ENCODE data around the gene TUBA8. TPM values are rescaled to one million over a fixed set of nuclear protein-coding genes. Genes with fewer than 3 reads are reported as not detected.
"Not testable (repeated sequence)": the region's sequence is repeated elsewhere in the genome, so short reads cannot be mapped to it uniquely, and the experiment has no call there.

Gene TUBA8
- total and polyA plus RNA-seq, 2 experiments from 2014 or later: 0.32 TPM; not detected in 1

DNA sequence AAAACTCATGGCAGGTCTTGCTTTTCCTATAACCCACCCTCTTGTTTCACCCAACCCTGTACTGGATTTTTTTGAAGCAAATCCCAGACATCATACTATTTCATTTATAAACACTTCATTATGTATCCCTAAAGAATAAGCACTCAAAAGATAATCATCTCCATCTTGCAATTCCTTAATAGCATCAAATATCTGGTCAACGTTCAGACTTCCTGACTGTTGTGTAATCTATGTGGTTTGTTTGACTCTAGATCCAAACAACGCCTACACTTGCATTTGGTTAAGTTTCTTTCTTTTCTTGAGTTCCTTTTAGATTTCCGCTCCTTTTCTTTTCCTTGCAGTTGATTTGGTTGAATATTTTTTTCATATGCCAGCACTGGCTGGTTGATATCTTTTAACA is 61.6 kb downstream of the TUBA8 start:
- H3K4me2 ChIP-seq (ENCODE audit: unreplicated experiment); H3F3A ChIP-seq (ENCODE audit: insufficient read depth); H3K4me1 ChIP-seq (ENCODE audit: insufficient read depth); H3K9me3 ChIP-seq (ENCODE audit: low read depth); H3K9ac ChIP-seq; in situ Hi-C loops (cut with MboI); H3K79me2 ChIP-seq (ENCODE audit: insufficient read depth); H2AFZ ChIP-seq; H3K9me2 ChIP-seq (ENCODE audit: insufficient read depth); H3K4me3 ChIP-seq; H4K20me1 ChIP-seq (ENCODE audit: insufficient read depth); H3K36me3 ChIP-seq (ENCODE audit: low read depth); H3K27me3 ChIP-seq (replicated peaks; ENCODE audit: insufficient read depth): not testable (repeated sequence)
- peak; percentile 42 for DNase-seq
- peak overlapping the region; percentile 18 for H3K27ac ChIP-seq
- WGBS, 2 experiments (ENCODE audit: low coverage in 1 of 2, low lambda C conversion rate in 2 of 2, missing lambda C conversion rate in 2 of 2): 21 to 29% methylated on average over 3 of the region's 3 CpGs

DNA sequence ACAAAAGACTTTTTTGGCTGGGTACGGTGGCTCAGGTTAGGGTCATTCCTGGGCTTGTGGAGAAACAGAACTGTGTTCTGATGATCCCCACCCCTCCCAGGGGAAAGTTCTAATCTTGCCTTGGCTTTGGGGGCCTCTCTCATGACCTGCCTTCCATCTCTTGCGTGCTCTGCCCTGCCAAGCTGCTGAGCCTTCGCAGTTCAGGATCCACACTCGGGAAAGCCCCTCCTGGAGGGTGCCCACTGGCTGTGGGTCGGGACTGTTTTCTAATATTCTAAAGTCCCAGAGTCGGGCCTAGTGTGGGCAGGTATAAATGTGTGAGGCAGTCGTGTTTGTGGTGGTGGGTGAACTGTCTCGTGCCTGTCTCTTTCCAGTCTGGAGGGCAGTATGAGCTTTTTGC is 62.2 kb downstream of the TUBA8 start:
- H3K27ac ChIP-seq; H3K79me2 ChIP-seq (ENCODE audit: insufficient read depth); H3K9me3 ChIP-seq (ENCODE audit: low read depth); H3K9ac ChIP-seq; H2AFZ ChIP-seq; H4K20me1 ChIP-seq (ENCODE audit: insufficient read depth); H3K4me3 ChIP-seq; H3K36me3 ChIP-seq (ENCODE audit: low read depth); in situ Hi-C loops (cut with MboI); H3K4me1 ChIP-seq (ENCODE audit: insufficient read depth); H3K9me2 ChIP-seq (ENCODE audit: insufficient read depth); H3K4me2 ChIP-seq (ENCODE audit: unreplicated experiment); DNase-seq; H3K27me3 ChIP-seq (replicated peaks; ENCODE audit: insufficient read depth); H3F3A ChIP-seq (ENCODE audit: insufficient read depth): not testable (repeated sequence)
- WGBS, 2 experiments (ENCODE audit: low coverage in 1 of 2, low lambda C conversion rate in 2 of 2, missing lambda C conversion rate in 2 of 2): 81 to 87% methylated on average over 7 of the region's 8 CpGs

DNA sequence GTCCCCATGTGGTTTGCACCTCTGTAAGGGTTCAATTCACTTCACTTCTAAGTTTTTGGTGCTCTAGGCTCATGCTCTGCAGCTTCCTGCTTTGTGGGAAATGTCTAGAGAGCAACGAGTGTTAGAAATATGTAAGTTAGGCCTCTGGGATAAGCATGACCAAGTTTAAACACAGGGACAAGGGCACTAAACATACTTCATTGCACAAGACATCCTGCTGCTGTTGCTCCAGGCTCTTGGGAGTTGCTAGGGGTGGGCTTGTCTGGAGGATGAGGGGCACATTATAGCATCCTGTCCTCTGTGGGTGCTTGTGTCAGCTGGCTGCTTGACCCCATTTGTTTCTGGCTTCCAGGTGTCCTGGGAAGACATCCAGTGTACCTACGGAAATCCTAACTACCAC is 62.8 kb downstream of the TUBA8 start:
- DNase-seq; H3K4me1 ChIP-seq (ENCODE audit: insufficient read depth); H3K27ac ChIP-seq; H3K4me2 ChIP-seq (ENCODE audit: unreplicated experiment); H3F3A ChIP-seq (ENCODE audit: insufficient read depth); H3K9ac ChIP-seq; H3K9me2 ChIP-seq (ENCODE audit: insufficient read depth); H3K9me3 ChIP-seq (ENCODE audit: low read depth); H3K27me3 ChIP-seq (replicated peaks; ENCODE audit: insufficient read depth); H3K79me2 ChIP-seq (ENCODE audit: insufficient read depth); H3K4me3 ChIP-seq; H3K36me3 ChIP-seq (ENCODE audit: low read depth); H2AFZ ChIP-seq; in situ Hi-C loops (cut with MboI); H4K20me1 ChIP-seq (ENCODE audit: insufficient read depth): not testable (repeated sequence)
- WGBS, 2 experiments (ENCODE audit: low coverage in 1 of 2, low lambda C conversion rate in 2 of 2, missing lambda C conversion rate in 2 of 2): 55 to 71% methylated on average over 2 of the region's 2 CpGs

Small RNA genes lying within 50 kb of the gene (small RNA-seq; reads per million reads assigned to genes)
- not detected for gene AC016027.5 (ENCODE audit: low read depth, low replicate concordance)

Other genes starting within 250 kb of the TUBA8 start
- 25.1 and 33.9 TPM in 2 replicates for gene MICAL3, start 86.2 kb upstream of the TUBA8 start, total RNA-seq (2014; rRNA removed; shearing (Covaris generic))
- 6.1 and 6.6 TPM in 2 replicates for gene MICAL3, start 86.2 kb upstream of the TUBA8 start, polyA plus RNA-seq (2016; fragmentation: Nextera tagmentation; extraction: Ambion mirVana)
- 32.2 and 34.1 TPM in 2 replicates for gene PEX26, start 32.8 kb upstream of the TUBA8 start, total RNA-seq (2014; rRNA removed; shearing (Covaris generic))
- gene PEX26, start 32.8 kb upstream of the TUBA8 start, polyA plus RNA-seq (2016; fragmentation: Nextera tagmentation; extraction: Ambion mirVana): 4.0 and 4.7 TPM in 2 replicates
- 3.8 and 7.6 TPM in 2 replicates for gene USP18, start 39.4 kb downstream of the TUBA8 start, total RNA-seq (2014; rRNA removed; shearing (Covaris generic))
- 2.1 and 2.4 TPM in 2 replicates for gene USP18, start 39.4 kb downstream of the TUBA8 start, polyA plus RNA-seq (2016; fragmentation: Nextera tagmentation; extraction: Ambion mirVana)

All from GM23248 (cell line).